ENCODE results near the gene ZNF652.
"Not testable (repeated sequence)": the region's sequence is repeated elsewhere in the genome, so short reads cannot be mapped to it uniquely, and the experiment has no call there.

ZNF652 gene

GRCh38 chr17:49361902-49362722, at the start of gene ZNF652:
ZNF652 (minus strand) TSS chr17:49362250; CDS start chr17:49317725, 44,525 bp downstream.
- peak; percentile 46 for DNase-seq (ENCODE audit: low read depth)

GRCh38 chr17:49409066-49409465, 47.0 kb upstream of the ZNF652 start:
- no peak overlapping the region for H3K4me3 ChIP-seq (ENCODE audit: low read depth, low read length)

More at GRCh38 chr17:49361902-49362722, at the start of gene ZNF652:
- peak within 1 kb of the TSS; percentile 87 for H3K4me3 ChIP-seq (ENCODE audit: low read depth, low read length)

GRCh38 chr17:49407981-49408501, 46.0 kb upstream of the ZNF652 start:
- H3K4me3 ChIP-seq (ENCODE audit: low read depth, low read length): no peak overlapping the region
- peak; percentile 21 for DNase-seq (ENCODE audit: low read depth)

More at GRCh38 chr17:49409066-49409465, 47.0 kb upstream of the ZNF652 start:
- DNase-seq (ENCODE audit: low read depth): no peak

- no peak overlapping the region for H3K4me3 ChIP-seq (ENCODE audit: low read depth, low read length)
- DNase-seq (ENCODE audit: low read depth): no peak
These were observed 45.0 kb upstream of the ZNF652 start for GRCh38 chr17:49407086-49407485.

- no peak for DNase-seq (ENCODE audit: low read depth)
- H3K4me3 ChIP-seq (ENCODE audit: low read depth, low read length): no peak overlapping the region
These were observed 44.5 kb upstream of the ZNF652 start for GRCh38 chr17:49406421-49407061.

GRCh38 chr17:49404906-49405305, 42.9 kb upstream of the ZNF652 start:
- no peak overlapping the region for H3K4me3 ChIP-seq (ENCODE audit: low read depth, low read length)
- no peak for DNase-seq (ENCODE audit: low read depth)

- H3K4me3 ChIP-seq (ENCODE audit: low read depth, low read length): no peak overlapping the region
- no peak for DNase-seq (ENCODE audit: low read depth)
These were observed 42.3 kb upstream of the ZNF652 start for GRCh38 chr17:49404361-49404760.

- H3K4me3 ChIP-seq (ENCODE audit: low read depth, low read length): no peak overlapping the region
- DNase-seq (ENCODE audit: low read depth): no peak
These were observed 41.7 kb upstream of the ZNF652 start for GRCh38 chr17:49403514-49404289.

GRCh38 chr17:49402706-49403105, 40.7 kb upstream of the ZNF652 start:
- no peak overlapping the region for H3K4me3 ChIP-seq (ENCODE audit: low read depth, low read length)
- no peak for DNase-seq (ENCODE audit: low read depth)

GRCh38 chr17:49401971-49402611, 40.0 kb upstream of the ZNF652 start:
- DNase-seq (ENCODE audit: low read depth): no peak
- no peak overlapping the region for H3K4me3 ChIP-seq (ENCODE audit: low read depth, low read length)

- no peak overlapping the region for H3K4me3 ChIP-seq (ENCODE audit: low read depth, low read length)
- DNase-seq (ENCODE audit: low read depth): no peak
These were observed 37.9 kb upstream of the ZNF652 start for GRCh38 chr17:49399995-49400394.

GRCh38 chr17:49397586-49397985, 35.5 kb upstream of the ZNF652 start:
- DNase-seq (ENCODE audit: low read depth): no peak
- no peak overlapping the region for H3K4me3 ChIP-seq (ENCODE audit: low read depth, low read length)

GRCh38 chr17:49393491-49394255, 31.6 kb upstream of the ZNF652 start:
- H3K4me3 ChIP-seq (ENCODE audit: low read depth, low read length): no peak overlapping the region
- no peak for DNase-seq (ENCODE audit: low read depth)

GRCh38 chr17:49390548-49391324, 28.7 kb upstream of the ZNF652 start:
- H3K4me3 ChIP-seq (ENCODE audit: low read depth, low read length): no peak overlapping the region
- DNase-seq (ENCODE audit: low read depth): no peak

GRCh38 chr17:49389514-49390347, 27.7 kb upstream of the ZNF652 start:
- H3K4me3 ChIP-seq (ENCODE audit: low read depth, low read length); DNase-seq (ENCODE audit: low read depth): not testable (repeated sequence)

- no peak overlapping the region for H3K4me3 ChIP-seq (ENCODE audit: low read depth, low read length)
- no peak for DNase-seq (ENCODE audit: low read depth)
These were observed 26.9 kb upstream of the ZNF652 start for GRCh38 chr17:49388692-49389513.
